NCI-H1694 treated with DMSO at 0.1 percent for 48 hours (cell line): ENCODE measurements around the gene TSPEAR.
A peak's percentile ranks its signal among the peaks of the same experiment; 100 is the strongest.
"Not testable (repeated sequence)": the region's sequence is repeated elsewhere in the genome, so short reads cannot be mapped to it uniquely, and the experiment has no call there.

ENCODE experiments used
- DNase-seq: peaks from one replicate; lab custom pipeline; 2025; lab: John Stamatoyannopoulos, UW

The TSPEAR gene

DNA sequence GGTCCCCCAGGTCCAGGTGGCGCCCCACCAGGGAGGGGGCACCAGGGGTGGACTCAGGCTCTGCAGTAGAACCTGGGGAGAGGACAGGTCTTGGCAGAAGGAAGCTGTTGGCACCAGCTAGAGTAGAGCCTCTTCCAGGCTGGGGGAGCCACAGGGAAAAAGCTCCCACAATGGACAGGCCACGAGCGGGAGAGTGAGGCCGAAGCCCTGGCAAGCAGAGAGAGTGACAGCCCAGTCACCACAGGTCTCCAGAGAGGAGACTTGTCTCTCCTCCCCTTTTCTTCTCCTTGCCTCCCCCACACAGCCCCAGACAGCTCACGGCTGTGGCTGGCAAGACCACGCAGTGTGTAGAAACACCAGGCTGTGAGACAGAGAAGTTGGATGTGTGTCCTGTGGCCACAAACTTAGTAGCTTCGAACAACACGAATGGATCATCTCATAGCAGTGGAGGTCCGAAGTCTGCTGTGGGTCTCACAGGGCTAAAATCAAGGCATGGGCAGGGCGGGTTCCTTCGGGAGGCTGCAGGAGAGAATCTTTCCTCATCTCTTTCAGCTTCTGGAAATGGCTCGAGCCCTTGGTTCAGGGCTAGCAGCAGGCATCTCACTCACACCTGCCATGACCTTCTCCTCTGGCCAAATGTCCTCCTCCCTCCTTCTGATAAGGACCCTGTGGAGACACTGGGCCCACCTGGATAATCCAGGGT is 60.2 kb downstream of the TSPEAR start:
- no peak for DNase-seq

DNA sequence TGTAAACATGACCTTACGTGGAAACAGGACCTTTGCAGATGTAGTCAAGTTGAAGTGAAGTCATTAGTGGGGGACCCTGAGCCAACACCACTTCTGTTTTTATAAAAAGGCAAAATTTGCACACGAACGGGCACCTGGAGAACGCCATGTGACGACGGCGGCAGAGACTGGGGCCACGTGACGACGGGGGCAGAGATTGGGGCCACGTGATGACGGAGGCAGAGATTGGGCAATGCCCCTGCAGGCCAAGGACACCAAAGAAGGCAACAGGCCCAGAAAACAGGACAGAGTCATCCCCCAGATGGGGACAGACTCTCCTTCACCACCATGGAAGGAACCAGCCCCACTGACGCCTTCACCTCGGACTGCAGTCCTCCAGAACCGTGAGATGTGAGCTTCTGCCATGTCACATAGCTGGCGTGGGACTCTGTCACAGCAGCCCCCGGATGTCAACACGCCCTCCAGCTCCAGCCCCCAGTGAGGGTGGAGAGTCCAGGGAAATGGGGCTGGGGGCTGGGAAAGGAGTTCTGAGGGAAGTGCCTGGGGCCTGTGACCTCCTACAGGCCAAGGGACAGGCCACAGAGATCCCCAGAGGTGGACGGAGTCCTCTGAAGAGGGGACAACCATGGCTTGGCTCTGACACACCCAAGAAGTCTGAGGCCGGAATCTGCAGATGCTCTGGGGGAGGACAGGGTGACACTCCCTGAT is 61.0 kb downstream of the TSPEAR start:
- DNase-seq, result no peak

DNA sequence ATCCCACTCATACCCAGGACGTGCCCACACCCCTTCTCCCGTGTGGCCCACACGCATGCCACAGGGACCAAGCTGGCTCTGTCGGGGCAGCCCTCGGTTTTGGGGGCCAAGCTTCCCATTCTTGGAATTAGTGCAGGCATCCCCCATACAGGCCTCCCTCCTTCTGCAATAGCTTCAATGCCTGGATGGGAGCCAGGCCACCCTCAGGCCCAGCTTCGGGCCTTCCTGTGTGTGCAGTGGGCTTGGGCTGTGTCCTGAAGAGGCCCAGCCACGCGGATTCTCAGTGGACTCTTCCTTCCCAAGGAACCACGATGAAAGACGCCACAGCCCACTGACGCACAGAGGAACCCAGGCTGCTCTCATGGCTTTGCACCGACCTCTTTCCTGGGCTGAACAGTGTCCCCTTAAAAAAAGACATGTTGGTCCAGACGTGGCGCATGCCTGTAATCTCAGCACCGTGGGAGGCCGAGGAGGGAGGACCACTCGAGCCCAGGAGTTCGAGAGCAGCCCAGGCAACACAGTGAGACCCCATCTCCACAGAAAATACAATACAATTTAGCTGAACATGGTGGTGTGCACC is 61.8 kb downstream of the TSPEAR start:
- DNase-seq, result no peak

DNA sequence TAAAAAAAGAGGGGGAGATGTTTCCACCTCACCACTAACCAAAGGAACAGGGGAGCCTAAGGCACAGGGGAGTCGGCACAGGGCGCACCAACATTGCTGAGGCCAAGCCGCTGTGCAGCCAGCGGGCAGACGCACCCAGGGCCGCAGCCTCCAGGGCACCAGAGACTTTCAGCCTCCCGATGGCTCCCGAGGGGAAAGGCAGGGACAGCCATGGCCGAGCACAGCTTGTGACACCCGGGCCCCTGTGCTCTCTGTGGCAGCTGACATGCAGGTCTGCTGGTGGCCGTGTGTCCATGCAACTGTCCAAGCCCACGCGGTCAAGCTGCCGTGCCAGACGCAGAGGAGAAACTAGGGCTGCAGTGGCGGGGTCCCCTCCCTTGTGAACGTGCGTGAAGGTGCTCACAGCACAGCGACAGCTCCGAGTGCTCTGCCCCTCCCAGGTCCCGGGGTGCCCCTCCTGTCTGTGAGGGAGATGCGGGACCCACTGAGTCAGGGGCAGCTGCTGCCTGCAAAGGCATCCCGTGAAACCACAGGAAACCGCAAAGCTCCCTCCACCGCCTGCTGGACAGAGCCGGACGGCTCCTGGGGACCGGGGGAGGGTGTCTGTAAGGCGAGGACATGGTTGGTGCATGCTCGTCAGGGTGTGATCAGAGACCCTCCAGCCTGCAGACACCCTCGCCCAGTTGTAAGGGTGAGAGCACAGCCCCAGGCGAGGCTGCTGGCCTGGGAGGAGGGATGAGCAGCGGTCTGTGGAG is 62.6 kb downstream of the TSPEAR start:
- no peak for DNase-seq

DNA sequence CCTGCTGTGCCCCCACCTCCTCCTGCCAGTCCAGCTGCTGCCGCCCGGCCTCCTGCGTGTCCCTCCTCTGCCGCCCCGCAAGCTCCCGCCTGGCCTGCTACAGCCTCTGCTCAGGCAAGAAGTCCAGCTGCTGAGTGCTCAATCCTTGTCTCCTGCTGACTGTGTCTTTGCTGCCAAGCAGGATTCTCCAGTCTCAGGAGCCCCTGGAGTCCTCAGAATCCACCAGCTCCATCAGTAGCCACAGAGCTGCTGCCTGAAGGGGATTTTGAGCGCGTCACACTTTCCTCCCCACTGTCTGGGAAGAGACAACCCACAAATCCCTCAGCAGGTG is 64.2 kb downstream of the TSPEAR start:
- DNase-seq, result no peak

DNA sequence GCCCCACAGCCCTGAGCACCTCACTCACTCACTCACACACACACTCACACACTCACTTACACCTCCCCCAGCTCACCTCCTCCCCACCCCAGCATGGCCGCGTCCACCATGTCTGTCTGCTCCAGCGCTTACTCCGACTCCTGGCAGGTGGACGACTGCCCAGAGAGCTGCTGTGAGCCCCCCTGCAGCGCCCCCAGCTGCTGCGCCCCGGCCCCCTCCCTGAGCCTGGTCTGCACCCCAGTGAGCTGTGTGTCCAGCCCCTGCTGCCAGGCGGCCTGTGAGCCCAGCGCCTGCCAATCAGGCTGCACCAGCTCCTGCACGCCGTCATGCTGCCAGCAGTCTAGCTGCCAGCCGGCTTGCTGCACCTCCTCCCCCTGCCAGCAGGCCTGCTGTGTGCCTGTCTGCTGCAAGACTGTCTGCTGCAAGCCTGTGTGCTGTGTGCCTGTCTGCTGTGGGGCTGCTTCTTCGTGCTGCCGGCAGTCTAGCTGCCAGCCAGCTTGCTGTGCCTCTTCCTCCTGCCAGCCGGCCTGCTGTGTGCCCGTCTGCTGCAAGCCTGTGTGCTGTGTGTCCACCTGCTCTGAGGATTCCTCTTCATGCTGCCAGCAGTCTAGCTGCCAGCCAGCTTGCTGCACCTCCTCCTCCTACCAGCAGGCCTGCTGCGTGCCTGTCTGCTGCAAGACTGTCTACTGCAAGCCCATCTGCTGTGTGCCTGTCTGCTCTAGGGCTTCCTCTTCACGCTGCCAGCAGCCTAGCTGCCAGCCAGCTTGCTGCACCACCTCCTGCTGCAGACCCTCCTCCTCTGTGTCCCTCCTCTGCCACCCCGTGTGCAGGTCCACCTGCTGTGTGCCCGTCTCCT is 64.8 kb downstream of the TSPEAR start, which contains the start of gene KRTAP10-11:
KRTAP10-11 (plus strand) TSS at position 49 of the 856 bp plus-strand sequence; CDS start at position 94, 45 bp downstream.
- DNase-seq, result peak; percentile 82

DNA sequence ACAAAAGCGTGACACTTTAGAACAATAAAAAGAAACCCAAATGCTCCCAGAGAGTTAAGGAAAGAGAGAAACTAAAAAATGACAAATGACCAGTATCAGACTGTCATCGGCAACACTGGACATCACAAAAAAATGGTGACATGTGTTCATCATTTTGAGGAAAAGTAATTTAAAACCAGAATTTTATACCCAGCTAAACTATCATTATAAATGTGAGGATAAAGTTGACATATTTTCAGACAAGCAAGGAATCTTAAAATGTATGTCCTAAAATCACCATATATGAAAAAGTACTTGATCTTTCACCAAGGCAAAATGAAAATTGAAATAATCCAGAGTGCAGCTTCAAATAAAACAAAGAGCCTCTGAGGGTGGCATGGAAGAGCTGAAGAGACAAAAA is 66.5 kb downstream of the TSPEAR start:
- no peak for DNase-seq

DNA sequence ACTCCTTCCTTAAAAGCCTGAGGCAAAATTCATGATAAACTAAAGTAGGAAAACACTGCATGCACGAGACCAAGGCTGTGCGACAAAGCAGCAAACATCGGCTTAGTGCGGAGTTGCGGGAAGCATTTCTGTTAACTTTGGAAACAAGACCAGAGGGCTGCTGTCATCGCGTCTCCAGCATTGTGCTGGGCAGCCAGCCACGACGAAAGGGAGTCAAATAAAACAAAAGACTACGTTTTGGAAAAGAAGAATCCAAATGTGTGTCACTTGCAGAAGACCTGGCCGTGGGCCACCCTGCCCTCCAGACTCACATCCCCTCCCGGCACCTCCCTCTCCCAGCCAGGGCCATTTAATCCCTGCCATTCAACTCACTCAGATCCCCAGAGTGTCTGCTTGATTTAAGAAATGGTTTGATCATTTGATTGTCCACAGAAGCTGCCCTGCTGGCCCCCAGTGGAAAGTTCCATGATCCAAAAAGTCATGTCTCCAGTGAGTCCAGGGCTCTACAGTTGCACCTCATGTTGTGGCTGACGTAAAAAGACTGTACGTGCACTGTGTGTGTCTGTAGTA is 67.5 kb downstream of the TSPEAR start:
- no peak for DNase-seq

DNA sequence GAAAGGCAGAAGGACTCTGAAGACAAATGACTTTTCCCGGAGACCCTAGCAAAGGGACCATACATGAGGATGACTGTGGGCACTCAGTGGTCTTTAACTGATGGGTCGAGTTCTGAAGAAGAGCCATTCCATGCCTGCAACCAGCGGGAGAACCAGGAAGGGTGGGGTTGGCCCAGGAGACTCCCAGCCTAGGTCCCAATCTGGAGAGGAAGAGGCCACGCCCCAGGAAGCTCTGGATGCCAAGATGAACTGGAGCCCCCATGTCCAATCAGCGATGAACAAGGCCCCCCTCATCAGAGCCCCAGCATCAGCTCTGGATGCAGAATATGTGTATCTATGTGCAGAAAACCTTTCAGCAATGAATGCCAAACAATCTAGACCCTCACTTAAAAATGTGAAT is 70.6 kb downstream of the TSPEAR start:
- no peak for DNase-seq

DNA sequence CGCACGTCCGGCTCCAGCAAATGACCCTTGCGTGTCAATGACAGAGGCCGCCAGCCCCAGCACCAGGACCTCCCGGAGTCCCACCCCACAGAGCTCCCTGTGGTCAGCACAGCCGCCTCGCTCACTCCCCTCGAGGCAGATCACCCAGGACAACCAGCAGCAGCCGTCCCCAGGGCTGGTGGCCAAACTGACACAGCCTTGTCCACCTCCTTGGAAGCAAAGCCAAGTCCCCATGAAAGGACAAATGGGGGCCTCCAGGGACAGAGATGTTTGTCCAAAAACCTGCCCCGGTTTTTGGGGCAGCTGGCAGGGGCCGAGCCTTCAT is 72.1 kb downstream of the TSPEAR start:
- no peak for DNase-seq

DNA sequence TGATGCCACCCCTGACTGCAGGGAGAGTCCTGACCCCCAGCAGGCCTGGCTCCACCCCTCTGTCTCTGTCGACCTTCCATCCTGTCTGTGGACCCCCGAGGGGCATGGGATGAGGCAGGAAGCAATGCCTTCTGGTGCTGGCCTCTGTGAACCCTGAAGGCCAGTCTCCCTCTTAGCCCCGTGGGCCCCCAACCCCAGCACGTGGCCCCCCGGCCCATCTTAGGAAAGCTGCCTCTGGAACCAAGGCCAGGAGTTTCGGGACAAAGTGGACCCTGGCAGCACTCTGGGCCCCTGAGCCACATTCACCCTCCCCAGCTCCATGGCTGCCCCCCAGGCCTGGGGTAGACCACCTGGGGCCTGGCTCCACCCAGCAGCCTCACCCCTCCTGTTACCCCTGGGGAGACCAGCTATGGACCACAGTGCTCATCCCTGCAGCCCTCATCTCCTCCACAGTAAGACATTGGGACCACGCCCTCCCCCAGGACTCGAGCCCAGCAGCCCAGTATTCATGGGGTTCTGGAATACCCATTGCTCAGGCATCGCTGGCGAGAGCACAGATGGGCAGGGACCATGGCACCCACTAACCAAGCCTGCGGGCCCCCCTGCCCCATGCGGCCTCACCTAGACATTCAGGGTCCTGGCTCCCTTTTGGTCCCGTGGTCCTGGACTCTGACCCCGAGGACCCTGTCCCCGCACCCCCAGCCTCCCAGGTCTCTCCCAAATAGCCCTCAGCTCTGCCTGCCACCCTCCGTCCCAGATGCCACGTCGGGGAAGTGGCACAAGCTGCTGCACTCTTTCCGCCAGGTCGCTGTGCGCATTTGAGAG is 72.7 kb downstream of the TSPEAR start:
- DNase-seq, result not testable (repeated sequence)

DNA sequence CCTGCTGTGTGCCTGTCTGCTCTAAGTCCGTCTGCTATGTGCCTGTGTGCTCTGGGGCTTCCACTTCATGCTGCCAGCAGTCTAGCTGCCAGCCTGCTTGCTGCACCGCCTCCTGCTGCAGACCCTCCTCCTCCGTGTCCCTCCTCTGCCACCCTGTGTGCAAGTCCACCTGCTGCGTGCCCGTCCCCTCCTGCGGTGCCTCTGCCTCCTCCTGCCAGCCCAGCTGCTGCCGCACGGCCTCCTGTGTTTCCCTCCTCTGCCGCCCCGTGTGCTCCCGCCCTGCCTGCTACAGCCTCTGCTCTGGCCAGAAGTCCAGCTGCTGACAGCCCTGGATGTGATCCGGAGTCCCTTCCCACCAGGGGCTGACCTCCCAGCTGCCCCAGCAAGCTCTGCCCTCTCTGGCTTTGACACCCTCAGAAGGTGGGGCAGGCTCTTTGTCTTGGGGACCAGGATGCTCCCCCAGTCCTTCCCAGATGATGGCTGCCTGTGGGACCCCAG is 73.5 kb downstream of the TSPEAR start:
- DNase-seq, result not testable (repeated sequence)

DNA sequence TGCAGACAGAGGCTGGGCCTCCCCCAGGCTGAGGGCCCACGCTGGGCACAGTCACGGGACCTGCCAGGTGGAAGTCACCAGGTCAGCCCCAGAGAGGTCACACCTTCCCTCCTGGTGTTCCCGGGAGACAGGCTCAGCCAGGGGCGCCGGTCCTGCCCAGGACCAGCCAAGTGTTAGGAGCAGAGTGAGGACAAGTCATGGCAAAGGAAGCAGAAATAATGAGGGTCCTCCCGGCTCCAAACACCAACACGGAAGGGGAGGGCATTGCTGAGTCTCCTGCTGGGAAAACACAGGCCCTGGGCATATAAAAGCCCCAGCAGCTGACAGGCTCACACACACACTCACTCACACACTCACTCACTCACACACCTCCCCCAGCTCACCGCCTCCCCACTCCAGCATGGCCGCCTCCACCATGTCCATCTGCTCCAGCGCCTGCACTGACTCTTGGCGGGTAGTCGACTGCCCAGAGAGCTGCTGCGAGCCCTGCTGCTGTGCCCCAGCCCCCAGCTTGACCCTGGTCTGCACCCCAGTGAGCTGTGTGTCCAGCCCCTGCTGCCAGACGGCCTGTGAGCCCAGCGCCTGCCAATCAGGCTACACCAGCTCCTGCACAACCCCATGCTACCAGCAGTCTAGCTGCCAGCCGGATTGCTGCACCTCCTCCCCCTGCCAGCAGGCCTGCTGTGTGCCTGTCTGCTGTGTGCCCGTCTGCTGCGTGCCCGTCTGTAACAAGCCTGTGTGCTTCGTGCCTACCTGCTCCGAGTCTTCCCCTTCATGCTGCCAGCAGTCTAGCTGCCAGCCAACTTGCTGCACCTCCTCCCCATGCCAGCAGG is 74.1 kb downstream of the TSPEAR start, which contains the start of gene KRTAP10-10:
KRTAP10-10 (plus strand) TSS at position 339 of the 833 bp plus-strand sequence; CDS start at position 401, 62 bp downstream.
- no peak for DNase-seq

DNA sequence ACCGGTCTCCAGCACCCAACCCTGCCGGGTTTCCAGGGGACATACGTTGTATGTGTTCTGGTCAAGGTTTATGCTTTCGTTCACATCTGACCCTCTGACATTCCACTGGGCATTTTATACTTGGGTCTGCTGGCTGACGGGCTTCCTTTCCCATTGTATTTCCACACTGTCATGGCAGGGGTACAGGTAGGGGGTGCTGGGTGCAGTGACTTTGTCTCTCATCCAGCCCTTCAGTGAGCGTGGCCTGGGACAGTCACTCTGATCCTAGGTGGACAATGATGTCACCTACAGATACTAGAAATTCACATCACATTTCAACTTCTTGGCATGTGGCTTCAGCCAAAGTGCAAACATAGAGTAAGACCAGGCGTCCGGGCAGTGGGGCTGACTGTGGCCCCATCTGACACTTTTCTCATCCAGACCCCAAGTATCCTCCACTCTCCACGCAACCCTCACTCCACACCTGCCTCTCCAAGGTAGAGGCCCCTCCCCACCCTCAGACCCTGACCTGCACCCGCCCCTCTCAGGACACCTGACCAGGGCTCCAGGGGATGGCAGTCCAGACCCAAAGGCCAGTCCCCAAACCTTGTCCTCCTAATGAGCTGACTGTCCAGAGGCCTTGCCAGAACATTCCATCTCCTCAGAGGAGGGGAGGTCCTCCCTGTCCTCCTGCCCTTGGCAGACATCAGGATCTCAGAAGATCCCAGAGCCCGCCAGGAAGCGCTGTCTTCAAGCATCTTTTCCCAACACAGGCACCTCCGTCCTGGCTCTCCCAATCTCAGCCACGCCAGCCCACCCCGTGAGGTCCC is 75.0 kb downstream of the TSPEAR start:
- DNase-seq, result no peak

DNA sequence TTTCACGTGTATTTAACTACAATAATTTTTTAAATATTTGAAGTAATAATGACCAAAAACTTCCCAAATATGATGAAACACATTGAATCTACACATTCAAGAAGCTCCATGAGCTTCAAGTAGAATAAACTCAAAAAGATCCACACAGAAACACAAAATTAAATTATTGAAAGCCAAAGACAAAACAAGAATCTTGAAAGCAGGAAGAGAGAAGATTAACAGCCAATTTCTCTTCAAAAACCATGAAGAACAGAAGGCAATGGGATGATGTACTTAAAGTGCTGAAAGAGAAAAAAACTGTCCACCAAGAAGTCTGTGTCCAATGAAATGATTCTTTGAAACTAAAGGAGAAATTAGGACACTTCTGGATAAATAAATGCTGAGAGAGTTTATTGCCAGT is 79.3 kb downstream of the TSPEAR start:
- DNase-seq, result no peak

DNA sequence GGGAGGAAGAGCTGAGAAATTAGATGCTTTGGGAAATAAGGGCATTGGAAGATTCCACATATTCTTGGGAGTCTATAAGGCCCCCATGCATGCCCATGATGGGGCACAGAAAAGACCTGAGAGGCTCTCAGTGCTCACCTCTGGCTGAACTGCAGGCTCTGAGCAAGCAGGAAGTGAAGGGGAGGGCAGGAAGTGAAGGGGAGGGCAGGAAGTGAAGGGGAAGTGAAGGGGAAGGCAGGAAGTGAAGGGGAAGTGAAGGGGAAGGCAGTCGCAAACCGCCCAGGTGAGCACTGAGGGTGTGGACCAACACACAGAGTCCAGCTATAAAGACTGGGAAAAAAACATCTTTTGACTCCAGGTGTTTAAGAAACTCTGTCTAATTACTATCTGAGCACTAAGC is 80.9 kb downstream of the TSPEAR start:
- no peak for DNase-seq

DNA sequence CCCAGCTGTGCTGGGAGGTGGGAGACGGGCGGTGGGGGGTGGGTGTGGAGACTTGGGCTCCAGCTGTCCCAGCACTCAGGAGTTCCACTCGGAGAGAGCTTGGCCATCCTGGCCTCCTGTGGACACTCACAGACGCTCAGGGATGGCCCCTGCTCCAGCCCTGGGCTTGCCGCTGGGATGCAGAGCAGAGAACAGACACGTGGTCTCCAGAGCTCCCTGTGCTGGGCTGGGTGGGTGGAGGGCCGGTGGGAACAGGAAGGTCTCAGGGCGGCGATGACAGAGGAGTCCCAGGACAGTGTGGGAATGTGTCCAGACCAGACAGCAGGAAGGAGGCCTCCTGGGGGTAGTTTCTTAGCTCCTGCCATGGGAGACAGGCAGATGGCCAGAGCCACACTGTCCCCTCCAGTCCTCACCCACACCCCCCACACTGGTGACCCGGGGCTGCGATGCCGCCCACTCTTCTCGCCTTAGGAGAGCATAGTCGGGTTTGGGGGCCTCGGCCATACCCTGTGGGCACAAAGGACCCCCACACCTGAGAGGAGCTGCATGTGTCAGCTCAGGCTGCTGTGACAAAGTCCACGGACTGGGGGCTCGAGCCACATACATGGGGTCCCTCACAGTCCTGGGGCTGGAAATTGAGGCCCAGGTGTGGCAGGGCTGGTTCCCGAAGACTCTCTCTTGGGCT is 82.5 kb downstream of the TSPEAR start:
- DNase-seq, result no peak

DNA sequence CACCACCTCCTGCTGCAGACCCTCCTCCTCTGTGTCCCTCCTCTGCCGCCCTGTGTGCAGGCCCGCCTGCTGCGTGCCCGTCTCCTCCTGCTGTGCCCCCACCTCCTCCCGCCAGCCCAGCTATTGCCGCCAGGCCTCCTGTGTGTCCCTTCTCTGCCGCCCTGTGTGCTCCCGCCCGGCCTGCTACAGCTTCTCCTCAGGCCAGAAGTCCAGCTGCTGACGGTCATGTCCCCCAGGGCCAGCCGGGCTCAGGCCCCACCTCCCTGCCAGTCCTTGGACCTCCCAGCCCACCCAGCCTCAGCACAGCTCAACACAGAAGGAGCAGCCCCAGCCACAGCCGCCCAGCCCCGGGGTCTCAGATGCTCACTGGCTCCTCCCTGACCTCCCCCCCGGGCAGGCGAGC is 83.5 kb downstream of the TSPEAR start:
- not testable (repeated sequence) for DNase-seq
